Measurements from ENCODE around the gene THAP10. TPM values are rescaled to one million over a fixed set of nuclear protein-coding genes. Genes with fewer than 3 reads are reported as not detected.

Gene THAP10
- total RNA-seq, 6 experiments from 2014 or later, result 4.2 to 5.8 (median 5.1) TPM

GRCh38 chr15:70835415-70835814 is 56.8 kb downstream of the THAP10 start:
- H3K9me3 Mint-ChIP-seq, result no peaks in the 10 kb centered on the region
- H3K4me1 Mint-ChIP-seq (ENCODE audit: low read depth), result peaks cover 44% of the 10 kb centered on the region
- H3K36me3 Mint-ChIP-seq (ENCODE audit: low read depth), result peaks cover 53% of the 10 kb centered on the region
- peak overlapping the region; percentile 19; the same call in 1 of the 2 replicates for H3K27ac Mint-ChIP-seq
- H3K4me3 Mint-ChIP-seq, result no peak overlapping the region
- no peaks in the 10 kb centered on the region for H3K27me3 Mint-ChIP-seq (ENCODE audit: insufficient read depth)
- TF ChIP-seq, protein P1, sequence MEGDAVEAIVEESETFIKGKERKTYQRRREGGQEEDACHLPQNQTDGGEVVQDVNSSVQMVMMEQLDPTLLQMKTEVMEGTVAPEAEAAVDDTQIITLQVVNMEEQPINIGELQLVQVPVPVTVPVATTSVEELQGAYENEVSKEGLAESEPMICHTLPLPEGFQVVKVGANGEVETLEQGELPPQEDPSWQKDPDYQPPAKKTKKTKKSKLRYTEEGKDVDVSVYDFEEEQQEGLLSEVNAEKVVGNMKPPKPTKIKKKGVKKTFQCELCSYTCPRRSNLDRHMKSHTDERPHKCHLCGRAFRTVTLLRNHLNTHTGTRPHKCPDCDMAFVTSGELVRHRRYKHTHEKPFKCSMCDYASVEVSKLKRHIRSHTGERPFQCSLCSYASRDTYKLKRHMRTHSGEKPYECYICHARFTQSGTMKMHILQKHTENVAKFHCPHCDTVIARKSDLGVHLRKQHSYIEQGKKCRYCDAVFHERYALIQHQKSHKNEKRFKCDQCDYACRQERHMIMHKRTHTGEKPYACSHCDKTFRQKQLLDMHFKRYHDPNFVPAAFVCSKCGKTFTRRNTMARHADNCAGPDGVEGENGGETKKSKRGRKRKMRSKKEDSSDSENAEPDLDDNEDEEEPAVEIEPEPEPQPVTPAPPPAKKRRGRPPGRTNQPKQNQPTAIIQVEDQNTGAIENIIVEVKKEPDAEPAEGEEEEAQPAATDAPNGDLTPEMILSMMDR (IDR thresholded peaks at IDR 0.05), result no peak
- DNase-seq, result no peak

- H3K4me3 Mint-ChIP-seq, result no peak overlapping the region
- TF ChIP-seq, protein P1 (IDR thresholded peaks at IDR 0.05), result no peak
- DNase-seq, result no peak
- peaks cover 44% of the 10 kb centered on the region for H3K4me1 Mint-ChIP-seq (ENCODE audit: low read depth)
- peak overlapping the region; percentile 19; the same call in 1 of the 2 replicates for H3K27ac Mint-ChIP-seq
- no peaks in the 10 kb centered on the region for H3K9me3 Mint-ChIP-seq
- peaks cover 51% of the 10 kb centered on the region for H3K36me3 Mint-ChIP-seq (ENCODE audit: low read depth)
- no peaks in the 10 kb centered on the region for H3K27me3 Mint-ChIP-seq (ENCODE audit: insufficient read depth)
These were observed 57.2 kb downstream of the THAP10 start for GRCh38 chr15:70834999-70835398.

DNA sequence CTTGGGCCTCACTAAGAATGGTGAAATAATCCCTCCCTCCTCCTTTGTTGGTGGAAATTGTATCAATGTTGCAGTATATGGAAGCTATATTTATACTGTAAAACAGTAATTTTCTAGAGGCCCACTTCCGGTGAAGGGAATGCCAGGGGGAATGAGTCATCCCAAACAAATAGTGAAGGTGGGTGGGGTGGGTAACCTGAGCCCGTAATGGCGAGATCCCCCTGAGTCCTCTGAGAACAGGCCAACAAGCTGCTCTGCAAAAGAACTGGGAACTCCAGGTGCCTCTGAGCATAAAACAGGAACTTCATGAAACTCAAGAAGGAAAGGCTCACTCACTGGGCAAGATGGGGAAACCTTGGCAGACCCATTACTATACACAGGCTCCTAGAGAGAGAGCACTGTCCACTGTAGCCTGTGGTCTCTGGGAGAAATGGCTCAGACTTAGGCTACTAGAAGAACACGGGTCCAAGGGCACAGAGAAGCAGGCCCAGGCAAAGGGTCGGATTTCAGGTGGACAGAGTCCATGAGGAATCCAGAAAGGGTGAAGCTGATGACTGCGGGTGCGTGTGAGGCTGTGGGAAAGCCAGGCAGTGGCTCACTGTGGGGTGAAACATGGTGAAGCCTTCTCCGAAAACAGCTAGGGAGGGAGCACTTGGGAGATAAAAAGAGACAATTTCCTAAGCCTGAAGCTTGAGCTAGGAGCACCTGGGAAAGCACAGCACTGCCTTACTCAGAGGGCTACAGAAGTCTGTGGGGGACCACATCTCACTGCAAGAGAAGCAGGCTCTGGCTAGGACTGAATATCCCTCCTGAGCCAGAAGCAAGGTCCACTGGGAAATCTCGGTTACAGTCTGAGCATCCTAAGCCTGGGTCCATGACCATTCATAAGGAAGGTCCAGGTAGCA is 58.1 kb downstream of the THAP10 start:
- peaks cover 50% of the 10 kb centered on the region for H3K36me3 Mint-ChIP-seq (ENCODE audit: low read depth)
- peak overlapping the region; percentile 88 for H3K27ac Mint-ChIP-seq
- no peaks in the 10 kb centered on the region for H3K9me3 Mint-ChIP-seq
- no peaks in the 10 kb centered on the region for H3K27me3 Mint-ChIP-seq (ENCODE audit: insufficient read depth)
- peak; percentile 48 for DNase-seq
- H3K4me3 Mint-ChIP-seq, result peak overlapping the region; percentile 20; the same call in 1 of the 2 replicates
- TF ChIP-seq, protein P1 (IDR thresholded peaks at IDR 0.05), result no peak
- H3K4me1 Mint-ChIP-seq (ENCODE audit: low read depth), result peaks cover 44% of the 10 kb centered on the region

GRCh38 chr15:70833422-70833821 is 58.8 kb downstream of the THAP10 start:
- peak overlapping the region; percentile 88 for H3K27ac Mint-ChIP-seq
- DNase-seq, result no peak
- no peaks in the 10 kb centered on the region for H3K27me3 Mint-ChIP-seq (ENCODE audit: insufficient read depth)
- peaks cover 45% of the 10 kb centered on the region for H3K4me1 Mint-ChIP-seq (ENCODE audit: low read depth)
- TF ChIP-seq, protein P1 (IDR thresholded peaks at IDR 0.05), result no peak
- H3K4me3 Mint-ChIP-seq, result peak overlapping the region; percentile 20; the same call in 1 of the 2 replicates
- peaks cover 50% of the 10 kb centered on the region for H3K36me3 Mint-ChIP-seq (ENCODE audit: low read depth)
- H3K9me3 Mint-ChIP-seq, result no peaks in the 10 kb centered on the region

DNA sequence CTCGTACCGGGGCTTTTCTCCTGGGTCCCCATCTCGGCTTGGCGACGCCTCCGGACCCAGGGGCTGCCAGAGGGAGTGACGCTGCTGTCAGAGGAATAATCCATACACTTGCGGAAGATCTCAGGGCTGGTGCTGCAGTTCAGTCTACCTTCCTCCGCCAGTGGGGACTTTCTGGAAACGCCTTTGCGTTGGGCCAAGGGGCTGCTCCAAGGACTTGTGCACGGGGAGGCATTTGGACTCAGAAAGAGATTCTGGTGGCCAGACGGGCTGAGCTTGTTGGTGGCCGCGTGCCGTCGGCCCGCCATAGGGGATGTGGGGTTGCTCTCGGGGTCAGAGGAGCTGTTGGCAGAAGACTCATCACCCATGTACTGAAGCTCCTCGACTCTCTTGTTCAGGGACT is 60.1 kb downstream of the THAP10 start:
- Mint-ChIP-seq H3K9me3 (no peaks in the 10 kb centered on the region), H3K36me3 (ENCODE audit: low read depth) (peaks cover 50% of the 10 kb centered on the region), H3K4me1 (ENCODE audit: low read depth) (peaks cover 52% of the 10 kb centered on the region), H3K4me3 (no peak overlapping the region), H3K27ac (no peak overlapping the region), H3K27me3 (ENCODE audit: insufficient read depth) (no peaks in the 10 kb centered on the region)
- TF ChIP-seq, protein P1 (IDR thresholded peaks at IDR 0.05), result no peak
- DNase-seq, result no peak

Other genes with a start within 250 kb of the THAP10 start
- gene UACA, start 128.9 kb downstream of the THAP10 start, total RNA-seq (2021; fragmentation: NEBNext Ultra II Directional; extraction: Animal tissue kit (Norgen Biotek cat#: 25700)), result 100 to 1,000 TPM; 119 to 309 (median 142) TPM
- 100 to 1,000 TPM; 105 to 121 (median 115) TPM for gene LARP6, start 38.3 kb downstream of the THAP10 start, total RNA-seq (2021; fragmentation: NEBNext Ultra II Directional; extraction: Animal tissue kit (Norgen Biotek cat#: 25700))
- 10 to 100 TPM in 3 of 6 experiments, 1 to 10 TPM in 3; 6.2 to 13.4 (median 10.2) TPM for gene LRRC49, start 393 bp upstream of the THAP10 start, total RNA-seq (2021; fragmentation: NEBNext Ultra II Directional; extraction: Animal tissue kit (Norgen Biotek cat#: 25700))
- gene THSD4, start 223.0 kb upstream of the THAP10 start, total RNA-seq (2021; fragmentation: NEBNext Ultra II Directional; extraction: Animal tissue kit (Norgen Biotek cat#: 25700)), result 10 to 100 TPM; 32.7 to 39.1 (median 36.4) TPM

Measured in HFFc6 (cell line).